H7 (cell line): ENCODE data around the gene ISYNA1. TPM values are rescaled to one million over a fixed set of nuclear protein-coding genes. Genes with fewer than 3 reads are reported as not detected.

ENCODE experiments used
- DNase-seq: peaks from one replicate; pipeline ENCODE4 v3.0.0; 2012
- H3K27me3 ChIP-seq: 2 replicates; pipeline ENCODE4 v1.6.0; 2011; ENCODE audit warnings: mild to moderate bottlenecking, low read length; ENCODE audit not compliant: control insufficient read depth, insufficient read depth
- H3K36me3 ChIP-seq: replicated peaks from 2 replicates; pipeline ENCODE4 v1.5.1; 2011; ENCODE audit warnings: low read length; ENCODE audit not compliant: control insufficient read depth, insufficient read depth
- H3K4me3 ChIP-seq: 2 replicates; pipeline ENCODE4 v1.5.1; 2011; ENCODE audit warnings: low read depth, mild to moderate bottlenecking, control low read depth, low read length, moderate library complexity; ENCODE audit not compliant: insufficient read depth
- total RNA-seq: library from RNA; depleted of rRNA; stranded (reverse); fragments of >200 nt; shearing (Covaris generic); gene quantifications from 2 replicates; pipeline ENCODE4 v1.2.3, GENCODE V29; 2014

Gene ISYNA1
- total RNA-seq, 1 experiment from 2014 or later, result 183 TPM

DNA sequence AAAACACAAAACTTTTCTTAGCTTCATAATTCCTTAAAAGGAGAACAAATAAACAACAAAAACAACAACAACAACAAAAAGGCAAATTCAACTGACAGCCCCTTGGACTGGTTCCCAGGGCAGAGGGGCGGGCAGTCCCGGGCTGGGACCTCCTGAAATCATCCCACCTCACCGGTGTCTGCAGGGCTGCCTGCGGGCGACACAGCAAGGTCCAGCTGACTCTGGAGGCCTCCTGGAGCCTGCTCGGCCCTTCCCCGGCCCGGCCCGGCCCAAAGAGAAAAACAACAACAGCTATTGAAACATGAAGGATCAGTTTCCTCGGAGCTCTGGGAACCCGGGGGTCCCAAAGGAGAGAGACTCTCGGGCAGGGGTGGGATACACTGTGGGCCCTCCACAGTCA, 5.0 kb upstream of the ISYNA1 start:
- no peak overlapping the region for H3K4me3 ChIP-seq
- no peak for DNase-seq
- H3K36me3 ChIP-seq, result peaks cover 1% of the 10 kb centered on the region
- no peaks in the 10 kb centered on the region for H3K27me3 ChIP-seq

DNA sequence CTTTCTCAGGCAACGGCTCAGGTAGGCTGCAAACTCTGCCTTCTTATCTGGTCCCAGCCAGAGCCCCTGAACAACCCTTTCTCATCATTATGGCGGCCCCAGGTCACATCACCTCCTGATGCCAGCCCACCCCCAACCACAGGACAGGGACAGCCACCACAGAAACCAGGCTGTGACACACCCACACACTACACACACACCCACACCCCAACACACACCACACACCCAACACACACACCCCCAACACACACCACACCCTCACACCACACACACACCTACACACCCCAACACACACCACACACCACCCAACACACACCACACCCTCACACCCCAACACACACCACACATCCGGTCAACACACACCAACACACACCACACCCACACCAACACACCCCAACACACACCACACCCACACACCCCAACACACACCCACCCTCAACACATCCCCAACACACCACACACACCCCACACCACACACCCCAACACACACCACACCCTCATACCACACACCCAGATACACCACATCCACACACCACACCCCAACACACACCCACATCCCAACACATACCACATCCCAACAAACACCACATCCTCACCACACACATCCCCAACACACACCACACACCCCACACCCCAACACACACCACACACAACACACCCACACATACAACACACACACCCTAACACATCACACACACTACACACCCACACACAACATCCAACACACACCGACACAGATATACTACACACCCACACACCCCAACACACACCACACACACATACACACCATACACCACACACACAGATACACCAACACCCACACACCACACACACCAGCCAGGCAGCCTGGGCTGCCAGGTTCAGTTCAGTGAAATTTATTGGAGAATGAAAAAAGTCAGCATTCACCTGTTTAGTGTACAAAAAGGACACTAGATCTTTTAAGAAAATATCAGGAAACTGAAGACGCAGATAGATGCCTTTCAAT, 4.2 kb upstream of the ISYNA1 start:
- no peak overlapping the region for H3K4me3 ChIP-seq
- no peaks in the 10 kb centered on the region for H3K27me3 ChIP-seq
- no peak for DNase-seq
- peaks cover 1% of the 10 kb centered on the region for H3K36me3 ChIP-seq

DNA sequence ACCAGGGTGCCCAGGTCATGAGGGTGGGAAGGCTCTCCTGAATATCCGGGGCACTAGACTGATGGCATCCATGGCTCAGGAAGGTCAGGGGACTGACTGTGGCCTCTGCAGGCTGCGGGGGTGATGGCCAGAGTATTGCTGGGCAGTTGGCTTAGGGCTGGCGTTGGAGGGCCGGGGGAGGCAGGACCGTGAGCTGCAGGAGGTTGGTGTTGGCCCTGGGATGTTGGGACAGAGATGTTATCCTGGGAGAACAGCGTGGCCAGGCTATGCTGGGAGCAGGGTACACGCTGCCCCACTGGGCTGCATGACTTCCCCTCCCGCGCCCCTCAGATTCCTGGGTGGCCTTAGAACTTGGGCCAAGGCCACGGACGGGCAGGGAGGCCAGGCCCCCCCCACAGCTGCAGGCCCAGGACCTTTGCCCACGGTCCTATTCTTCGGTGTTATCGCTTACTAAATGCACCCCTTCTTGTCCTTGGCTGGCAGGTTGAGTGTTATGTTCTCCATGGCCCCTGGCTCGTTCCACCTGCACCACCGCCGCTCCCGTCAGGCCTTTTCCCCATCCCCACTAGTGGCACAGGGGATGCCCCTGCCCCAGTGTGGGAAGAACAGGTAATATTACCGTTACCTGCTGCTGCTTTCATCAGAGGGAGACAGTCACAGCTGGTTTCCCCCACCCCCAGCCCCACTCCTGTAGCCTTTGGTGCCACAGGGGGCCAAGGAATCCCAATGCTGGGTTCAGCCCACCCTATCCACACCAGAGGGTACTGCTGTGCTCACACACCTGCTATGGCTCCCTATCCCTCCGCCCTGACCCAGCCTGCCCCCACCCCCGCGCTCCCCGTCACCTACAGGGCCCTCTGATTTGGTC, 3.2 kb upstream of the ISYNA1 start:
- Histone ChIP-seq H3K4me3 (no peak overlapping the region), H3K27me3 (no peaks in the 10 kb centered on the region), H3K36me3 (peaks cover 4% of the 10 kb centered on the region)
- DNase-seq, result no peak

DNA sequence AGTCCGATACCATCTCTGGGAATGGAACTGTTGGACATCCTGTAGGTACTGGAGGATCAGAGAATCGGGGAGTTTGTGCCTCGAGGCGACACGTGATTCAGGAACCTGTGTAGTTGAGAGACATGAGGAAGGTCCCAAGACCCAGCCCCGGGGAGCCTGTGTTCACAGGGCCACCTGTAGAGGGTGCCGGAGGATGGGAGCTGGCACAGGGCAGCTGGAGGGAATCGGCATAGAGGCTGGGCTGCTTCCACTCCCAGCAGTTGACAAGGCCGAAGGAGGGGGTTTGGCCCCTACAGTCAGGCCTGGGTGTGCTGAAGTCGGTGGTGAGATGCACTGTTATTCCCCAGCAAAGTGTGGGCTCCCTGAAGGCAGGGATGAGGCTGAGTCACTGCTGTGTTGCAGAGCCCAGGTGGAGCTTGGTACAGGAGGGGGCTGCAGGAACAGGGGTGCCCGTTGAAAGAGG, 2.5 kb upstream of the ISYNA1 start:
- peak; percentile 83 for DNase-seq
- Histone ChIP-seq H3K36me3 (peaks cover 10% of the 10 kb centered on the region), H3K4me3 (no peak overlapping the region), H3K27me3 (no peaks in the 10 kb centered on the region)

DNA sequence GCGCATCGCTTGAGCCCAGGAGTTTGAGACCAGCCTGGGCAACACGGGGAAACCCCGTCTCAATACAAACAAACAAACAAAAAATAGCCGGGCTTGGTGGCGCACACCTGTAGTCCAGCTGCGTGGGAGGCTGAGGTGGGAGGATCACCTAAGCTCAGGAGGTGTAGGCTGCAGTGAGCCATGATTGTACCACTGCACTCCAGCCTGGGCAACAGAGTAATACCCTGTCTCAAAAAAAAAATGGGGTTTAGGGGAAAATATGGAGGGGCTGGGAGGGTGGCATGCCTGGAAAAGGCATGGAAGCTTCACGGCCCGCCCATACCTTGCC, 1.9 kb upstream of the ISYNA1 start:
- no peaks in the 10 kb centered on the region for H3K27me3 ChIP-seq
- no peak overlapping the region for H3K4me3 ChIP-seq
- DNase-seq, result no peak
- H3K36me3 ChIP-seq, result peaks cover 10% of the 10 kb centered on the region

DNA sequence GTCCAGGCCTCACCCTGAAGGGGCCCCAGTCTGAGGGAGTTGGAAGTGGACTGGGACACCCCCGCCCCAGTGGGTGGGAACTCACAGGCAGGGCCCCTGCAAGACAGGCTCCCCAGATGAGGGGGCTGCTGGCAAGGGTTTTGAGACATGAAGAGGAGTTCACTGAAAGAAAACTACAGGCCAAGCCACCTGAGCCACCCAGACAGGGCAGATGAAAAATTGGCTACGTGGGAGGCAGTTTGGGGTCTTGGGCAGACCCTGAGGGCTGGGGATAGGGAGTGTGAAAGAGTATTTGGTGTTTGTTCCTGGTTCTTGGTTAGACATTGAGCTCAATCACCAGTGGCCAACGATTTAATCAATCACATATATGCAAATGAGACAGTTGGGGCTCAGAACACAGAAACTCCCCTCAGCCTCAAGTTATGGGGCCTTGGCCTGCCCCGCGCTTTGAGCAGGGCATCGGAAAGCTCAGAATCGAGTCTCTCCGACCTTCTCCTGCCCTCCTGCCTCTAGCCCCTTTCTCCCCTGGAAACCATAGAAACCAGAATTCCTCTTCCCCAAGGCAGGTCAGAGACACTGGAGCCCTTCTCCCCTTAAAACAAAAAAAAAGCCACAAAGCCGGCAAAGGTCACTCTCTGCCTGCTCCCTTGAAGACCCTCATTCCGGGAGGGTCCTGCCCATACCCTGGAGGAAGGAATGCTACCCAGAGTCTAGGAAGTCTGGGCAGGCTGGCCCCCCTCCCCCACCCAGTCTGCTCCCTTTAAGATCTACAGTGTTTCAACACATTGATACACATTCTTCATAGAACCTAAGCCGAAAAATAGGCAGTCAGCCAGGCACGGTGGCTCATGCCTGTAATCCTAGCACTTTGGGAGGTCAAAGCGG, 1.3 kb upstream of the ISYNA1 start:
- H3K4me3 ChIP-seq, result no peak overlapping the region

DNA sequence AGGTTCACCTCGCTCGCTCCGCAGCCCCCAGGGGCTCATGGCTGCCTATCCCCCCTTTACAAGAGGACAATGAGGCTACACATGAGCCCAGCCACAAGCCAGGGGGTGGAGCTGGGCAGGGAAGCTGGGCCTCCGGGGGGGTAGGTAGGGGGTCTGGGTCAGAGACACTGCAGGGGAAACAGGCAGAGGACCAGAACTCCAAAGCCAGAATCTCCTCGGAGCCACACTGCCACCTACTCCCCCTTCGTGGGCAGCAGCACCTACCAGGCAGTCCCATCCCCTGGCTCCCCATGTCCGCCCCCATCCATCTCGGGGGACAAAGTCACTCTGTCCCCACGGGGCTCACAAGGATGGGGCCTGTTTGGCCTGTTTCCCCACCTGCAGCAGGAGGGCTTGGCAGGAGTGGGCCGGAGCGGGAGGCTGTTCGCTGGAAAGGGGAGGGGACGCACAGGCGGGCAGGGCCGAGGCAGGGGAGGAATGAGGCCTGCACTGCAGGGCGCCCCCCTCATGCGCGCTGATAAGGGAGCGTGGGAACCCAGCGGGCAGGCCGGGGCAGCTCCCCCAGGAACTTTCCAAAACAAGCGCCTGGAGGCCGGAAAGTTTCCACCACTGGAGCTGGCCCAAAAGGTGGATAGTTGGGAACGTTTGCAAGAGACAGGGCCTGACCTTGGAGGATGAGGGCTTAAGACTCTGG, 545 bp upstream of the ISYNA1 start:
- H3K27me3 ChIP-seq, result no peaks in the 10 kb centered on the region
- peaks cover 9% of the 10 kb centered on the region for H3K36me3 ChIP-seq
- H3K4me3 ChIP-seq, result peak overlapping the region; percentile 97
- peak; percentile 91 for DNase-seq

More for the DNA sequence above, 1.3 kb upstream of the ISYNA1 start:
- H3K36me3 ChIP-seq, result peaks cover 9% of the 10 kb centered on the region
- no peaks in the 10 kb centered on the region for H3K27me3 ChIP-seq
- peak; percentile 67 for DNase-seq

DNA sequence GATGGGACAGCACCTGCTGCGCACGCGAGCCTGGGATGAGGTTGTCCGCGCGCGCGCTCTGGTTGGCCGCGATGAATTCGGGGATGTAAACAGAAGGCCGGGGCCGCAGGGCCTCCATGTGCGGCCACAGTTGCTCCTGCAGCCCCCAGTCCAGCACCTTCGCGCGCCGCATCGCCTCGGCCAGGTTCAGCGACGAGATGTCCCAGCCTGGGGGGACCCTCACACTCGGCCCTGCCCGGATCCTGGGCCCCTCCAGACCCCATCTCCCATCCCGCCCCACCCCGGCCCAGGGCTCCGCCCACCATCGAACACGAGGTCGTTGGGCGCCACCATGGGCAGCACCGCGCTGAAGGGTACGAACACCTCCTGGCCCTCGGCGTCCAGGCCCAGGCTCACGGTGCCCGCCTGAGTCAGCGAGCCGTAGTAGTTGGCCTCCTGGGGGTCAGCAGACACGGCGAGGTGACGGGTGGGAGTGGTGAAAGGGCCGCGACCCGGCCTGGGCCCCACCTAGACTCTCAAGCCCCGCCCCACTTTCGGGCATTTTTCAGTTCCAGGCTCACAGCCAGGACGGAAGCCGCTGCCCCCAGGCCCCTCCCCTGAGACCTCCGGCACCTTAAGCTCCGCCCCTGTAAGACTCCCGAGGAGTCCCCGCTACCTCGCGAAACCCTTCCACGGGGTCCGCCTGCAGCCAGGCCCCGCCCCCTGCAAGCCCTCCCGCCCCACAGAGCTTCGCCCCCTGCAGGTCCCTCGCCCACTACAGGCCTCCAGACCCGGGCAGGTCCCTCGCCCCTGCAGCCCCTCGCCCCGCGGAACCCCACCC, 1.1 kb downstream of the ISYNA1 start:
- peaks cover 9% of the 10 kb centered on the region for H3K36me3 ChIP-seq
- H3K27me3 ChIP-seq, result no peaks in the 10 kb centered on the region
- peak; percentile 98 for DNase-seq
- peak overlapping the region; percentile 97 for H3K4me3 ChIP-seq

DNA sequence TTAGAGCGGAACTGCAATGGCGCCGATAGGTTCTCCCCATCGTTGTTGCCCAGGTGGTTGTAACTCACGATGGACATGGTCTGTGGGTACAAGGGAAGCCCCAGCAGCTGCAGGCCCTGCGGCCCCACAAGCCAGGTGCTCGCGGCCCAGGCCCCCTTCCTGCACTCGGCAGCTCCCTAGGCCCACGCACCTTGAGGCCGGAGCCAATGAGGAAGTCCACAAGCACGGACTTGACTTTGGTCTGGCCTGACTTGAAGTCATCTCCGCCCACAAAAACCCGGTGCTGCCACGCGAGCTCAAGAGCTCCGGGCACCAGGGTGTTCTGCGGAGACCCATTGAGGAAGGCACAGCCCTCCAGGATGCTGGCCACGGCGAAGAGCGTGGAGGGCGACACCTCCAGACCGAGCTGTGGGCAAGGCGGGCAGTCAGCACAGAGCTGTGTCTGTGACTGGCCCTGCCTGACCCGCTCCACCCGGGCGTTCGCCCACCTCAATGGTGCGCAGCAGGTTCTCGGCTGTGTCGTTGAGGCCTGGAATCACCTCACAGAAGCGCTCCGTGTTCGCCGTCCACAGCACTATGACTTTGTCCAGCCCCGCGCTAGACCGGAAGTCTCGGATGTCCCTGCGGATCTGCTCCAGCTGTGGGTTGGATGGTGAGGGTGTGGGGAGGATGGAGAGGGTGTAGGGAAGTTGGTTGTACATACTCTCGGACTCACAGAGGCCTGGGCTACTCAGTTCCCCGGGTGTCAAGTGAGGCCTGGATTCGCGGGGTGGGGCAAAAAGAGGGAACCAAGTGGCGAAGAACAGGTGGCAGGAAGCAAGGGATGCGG, 1.9 kb downstream of the ISYNA1 start:
- H3K4me3 ChIP-seq, result peak overlapping the region; percentile 97
- no peaks in the 10 kb centered on the region for H3K27me3 ChIP-seq

DNA sequence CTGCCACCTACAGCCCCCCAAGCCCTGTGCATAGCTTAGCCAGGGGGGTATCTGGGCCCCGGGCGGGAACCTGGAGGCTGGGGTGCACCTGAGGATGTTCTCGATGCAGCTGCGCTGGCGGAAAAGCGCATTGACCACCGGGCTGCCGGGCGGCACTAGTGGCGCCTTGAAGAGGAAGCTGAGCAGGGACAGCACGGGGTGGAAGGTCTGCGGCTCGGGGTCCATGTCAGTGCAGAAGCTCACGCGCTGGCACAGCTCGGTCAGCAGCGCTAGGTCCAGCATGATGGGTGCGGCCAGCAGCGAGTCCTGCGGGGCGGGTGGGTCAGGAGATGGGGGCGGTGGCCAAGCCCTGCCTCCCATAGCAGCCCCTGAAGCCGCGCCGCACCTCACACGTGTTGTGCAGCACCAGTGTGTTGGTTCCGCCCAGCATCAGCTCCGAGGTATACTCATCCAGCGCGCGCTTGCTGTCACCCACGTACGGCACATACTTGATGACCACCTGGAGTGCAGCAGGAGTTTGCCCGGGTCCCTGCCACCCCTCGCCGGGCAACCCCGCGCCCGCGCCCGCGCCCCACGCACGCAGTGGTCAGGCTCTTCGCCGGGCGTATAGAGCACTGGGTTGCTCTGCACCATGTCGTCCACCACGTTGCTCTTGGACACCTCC, 2.6 kb downstream of the ISYNA1 start:
- Histone ChIP-seq H3K4me3 (no peak overlapping the region), H3K27me3 (no peaks in the 10 kb centered on the region), H3K36me3 (peaks cover 9% of the 10 kb centered on the region)
- DNase-seq, result no peak

More for the DNA sequence above, 1.9 kb downstream of the ISYNA1 start:
- peaks cover 9% of the 10 kb centered on the region for H3K36me3 ChIP-seq
- DNase-seq, result no peak

DNA sequence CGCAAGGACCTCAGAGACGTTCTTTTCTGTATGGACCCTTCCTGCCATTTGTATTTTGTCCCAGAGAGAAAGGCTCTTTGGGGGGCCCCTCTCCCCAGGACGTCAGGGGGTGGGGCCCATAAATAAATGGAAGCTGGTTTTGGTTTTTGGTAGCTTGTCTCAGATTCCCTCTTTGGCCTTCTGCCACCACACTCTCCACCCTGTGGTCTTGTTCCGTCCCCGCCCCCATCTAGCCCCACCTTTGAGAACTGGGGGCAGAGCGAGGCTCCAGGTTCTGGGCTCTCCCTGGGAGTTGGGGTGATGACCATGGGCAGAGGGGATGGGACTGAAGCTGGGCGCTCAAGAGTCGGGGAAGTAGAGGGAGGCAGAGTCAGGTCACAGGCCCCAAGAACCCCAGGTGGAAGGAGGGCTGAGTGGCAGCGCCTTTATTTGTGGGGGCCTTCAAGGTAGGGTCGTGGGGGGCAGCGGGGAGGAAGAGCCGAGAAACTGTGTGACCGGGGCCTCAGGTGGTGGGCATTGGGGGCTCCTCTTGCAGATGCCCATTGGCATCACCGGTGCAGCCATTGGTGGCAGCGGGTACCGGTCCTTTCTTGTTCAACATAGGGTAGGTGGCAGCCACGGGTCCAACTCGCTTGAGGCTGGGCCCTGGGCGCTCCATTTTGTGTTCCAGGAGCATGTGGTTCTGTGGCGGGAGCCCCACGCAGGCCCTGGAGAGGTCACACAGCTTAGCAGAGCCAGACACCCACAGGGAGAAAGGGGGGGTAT, 3.3 kb downstream of the ISYNA1 start:
- no peak for DNase-seq
- Histone ChIP-seq H3K4me3 (peak overlapping the region; percentile 53), H3K36me3 (peaks cover 9% of the 10 kb centered on the region), H3K27me3 (no peaks in the 10 kb centered on the region)
